Tibial nerve (tissue), 4 donors: Measurements from ENCODE around the gene ZNF618.

Experiments
- CTCF ChIP-seq, 5 experiments: fragments of 200-600 bp in 3 of 5; fragments of 450-650 bp in 2 of 5; sonication (generic) in 3 of 5; IDR thresholded peaks; one replicate each; pipeline ENCODE4 v1.5.1; 2016 to 2019; ENCODE audit warnings: antibody characterized with exemption in 5 of 5, mild to moderate bottlenecking in 3 of 5, moderate library complexity in 2 of 5
- EP300 ChIP-seq, 2 donors: sonication (generic); formaldehyde crosslinking; IDR thresholded peaks; one replicate each; pipeline ENCODE4 v1.6.1; 2017; ENCODE audit warnings: antibody characterized with exemption in 2 of 2, mild to moderate bottlenecking in 1 of 2
- POLR2A ChIP-seq, 2 donors: fragments of 450-650 bp; IDR thresholded peaks; one replicate each; pipeline ENCODE4 v1.6.1; 2017; ENCODE audit warnings: antibody characterized with exemption in 2 of 2, mild to moderate bottlenecking in 2 of 2, moderate library complexity in 2 of 2

GRCh38 chr9:114006931-114007691 lies 131.0 kb downstream of the ZNF618 start:
- TF ChIP-seq CTCF (IDR thresholded peaks at IDR 0.05), result no peak
- TF ChIP-seq POLR2A (IDR thresholded peaks at IDR 0.05), result no peak
- TF ChIP-seq EP300 (IDR thresholded peaks at IDR 0.05), result no peak
